Neural cell (in vitro differentiated cells): ENCODE measurements around the gene TMEM236.

Source experiments
- CTCF ChIP-seq: fragments of 450-650 bp; IDR thresholded peaks from 2 replicates; pipeline ENCODE4 v1.5.1; 2014; ENCODE audit warnings: antibody characterized with exemption, mild to moderate bottlenecking, moderate library complexity; ENCODE audit not compliant: poor library complexity, severe bottlenecking
- SMC3 ChIP-seq: fragments of 450-650 bp; conservative IDR thresholded peaks from 2 replicates; pipeline ENCODE4 v1.6.1; 2014; ENCODE audit warnings: antibody characterized with exemption, mild to moderate bottlenecking, moderate library complexity; ENCODE audit not compliant: poor library complexity

GRCh38 chr10:17716161-17716560 lies 35.8 kb upstream of the TMEM236 start:
- TF ChIP-seq SMC3 (no peak), CTCF (no peak)
